ENCODE results near the gene IL17RA.

IL17RA gene

GRCh38 chr22:17091851-17092250 lies 7.1 kb downstream of the IL17RA start:
- no peaks in the 10 kb centered on the region for H4K20me1 ChIP-seq (ENCODE audit: insufficient read depth, low read length)
- H3K9ac ChIP-seq (ENCODE audit: low read length): no peak overlapping the region
- H3K9me2 ChIP-seq (replicated peaks; ENCODE audit: insufficient read depth, low read length): no peaks in the 10 kb centered on the region
- no peak overlapping the region for H3K27ac ChIP-seq (ENCODE audit: low read length)
- DNase-seq: no peak
- TF ChIP-seq EZH2 (optimal IDR thresholded peaks at IDR 0.05; ENCODE audit: low read depth, low read length): no peak
- H2AFZ ChIP-seq (ENCODE audit: low read length): no peak overlapping the region
- peaks cover 14% of the 10 kb centered on the region for H3K79me2 ChIP-seq (ENCODE audit: low read length)
- H3K36me3 ChIP-seq (replicated peaks; ENCODE audit: insufficient read depth, low read length): no peaks in the 10 kb centered on the region
- H3F3A ChIP-seq (ENCODE audit: insufficient read depth, low read length): peaks cover 13% of the 10 kb centered on the region
- H3K4me2 ChIP-seq (ENCODE audit: low read depth, low read length): no peak overlapping the region
- H3K27me3 ChIP-seq (replicated peaks; ENCODE audit: insufficient read depth, low read length): no peaks in the 10 kb centered on the region
- peaks cover 12% of the 10 kb centered on the region for H3K4me1 ChIP-seq (ENCODE audit: low read length)
- no peak overlapping the region for H3K4me3 ChIP-seq (ENCODE audit: low read length)
- H3K9me3 ChIP-seq (replicated peaks; ENCODE audit: insufficient read depth, low read length): no peaks in the 10 kb centered on the region

GRCh38 chr22:17093081-17093480 lies 8.3 kb downstream of the IL17RA start:
- Histone ChIP-seq H3K4me1 (ENCODE audit: low read length) (0 out of 2 replicates have a peak, but pooled peaks cover under 1% of the 10 kb centered on the region), H3K27me3 (replicated peaks; ENCODE audit: insufficient read depth, low read length) (no peaks in the 10 kb centered on the region), H3K9ac (ENCODE audit: low read length) (no peak overlapping the region), H3F3A (ENCODE audit: insufficient read depth, low read length) (peaks cover under 1% of the 10 kb centered on the region), H3K36me3 (replicated peaks; ENCODE audit: insufficient read depth, low read length) (no peaks in the 10 kb centered on the region), H3K9me2 (replicated peaks; ENCODE audit: insufficient read depth, low read length) (no peaks in the 10 kb centered on the region), H3K4me2 (ENCODE audit: low read depth, low read length) (no peak overlapping the region), H2AFZ (ENCODE audit: low read length) (no peak overlapping the region), H3K4me3 (ENCODE audit: low read length) (no peak overlapping the region), H3K9me3 (replicated peaks; ENCODE audit: insufficient read depth, low read length) (no peaks in the 10 kb centered on the region), H4K20me1 (ENCODE audit: insufficient read depth, low read length) (no peaks in the 10 kb centered on the region), H3K79me2 (ENCODE audit: low read length) (peaks cover 14% of the 10 kb centered on the region), H3K27ac (ENCODE audit: low read length) (no peak overlapping the region)
- no peak for TF ChIP-seq EZH2phosphoT487 (IDR thresholded peaks at IDR 0.05; ENCODE audit: low read length)
- DNase-seq: no peak

GRCh38 chr22:17095538-17095937 lies 10.7 kb downstream of the IL17RA start:
- Histone ChIP-seq H3F3A (ENCODE audit: insufficient read depth, low read length) (no peaks in the 10 kb centered on the region), H3K36me3 (replicated peaks; ENCODE audit: insufficient read depth, low read length) (no peaks in the 10 kb centered on the region), H4K20me1 (ENCODE audit: insufficient read depth, low read length) (no peaks in the 10 kb centered on the region), H2AFZ (ENCODE audit: low read length) (no peak overlapping the region), H3K27me3 (replicated peaks; ENCODE audit: insufficient read depth, low read length) (no peaks in the 10 kb centered on the region), H3K79me2 (ENCODE audit: low read length) (peaks cover 8% of the 10 kb centered on the region), H3K4me3 (ENCODE audit: low read length) (no peak overlapping the region), H3K4me1 (ENCODE audit: low read length) (no peaks in the 10 kb centered on the region), H3K9me2 (replicated peaks; ENCODE audit: insufficient read depth, low read length) (no peaks in the 10 kb centered on the region), H3K9me3 (replicated peaks; ENCODE audit: insufficient read depth, low read length) (no peaks in the 10 kb centered on the region), H3K27ac (ENCODE audit: low read length) (no peak overlapping the region), H3K4me2 (ENCODE audit: low read depth, low read length) (no peak overlapping the region), H3K9ac (ENCODE audit: low read length) (no peak overlapping the region)
- no peak for TF ChIP-seq EZH2 (optimal IDR thresholded peaks at IDR 0.05; ENCODE audit: low read depth, low read length)
- no peak for TF ChIP-seq EZH2phosphoT487 (IDR thresholded peaks at IDR 0.05; ENCODE audit: low read length)
- peak; percentile 35 for TF ChIP-seq CTCF (IDR thresholded peaks at IDR 0.05; ENCODE audit: low read length)
- no peak for DNase-seq

- Histone ChIP-seq H3K4me2 (ENCODE audit: low read depth, low read length) (no peak overlapping the region), H3K79me2 (ENCODE audit: low read length) (peaks cover 4% of the 10 kb centered on the region)
Measured at GRCh38 chr22:17096071-17096470, 11.3 kb downstream of the IL17RA start.

More at GRCh38 chr22:17096071-17096470, 11.3 kb downstream of the IL17RA start:
- Histone ChIP-seq H3K4me3 (ENCODE audit: low read length) (no peak overlapping the region), H3K27me3 (replicated peaks; ENCODE audit: insufficient read depth, low read length) (no peaks in the 10 kb centered on the region), H3K27ac (ENCODE audit: low read length) (no peak overlapping the region), H3K9ac (ENCODE audit: low read length) (no peak overlapping the region), H3F3A (ENCODE audit: insufficient read depth, low read length) (no peaks in the 10 kb centered on the region), H3K9me3 (replicated peaks; ENCODE audit: insufficient read depth, low read length) (no peaks in the 10 kb centered on the region), H2AFZ (ENCODE audit: low read length) (no peak overlapping the region), H3K4me1 (ENCODE audit: low read length) (no peaks in the 10 kb centered on the region), H4K20me1 (ENCODE audit: insufficient read depth, low read length) (no peaks in the 10 kb centered on the region), H3K9me2 (replicated peaks; ENCODE audit: insufficient read depth, low read length) (no peaks in the 10 kb centered on the region), H3K36me3 (replicated peaks; ENCODE audit: insufficient read depth, low read length) (no peaks in the 10 kb centered on the region)
- DNase-seq: no peak
- TF ChIP-seq EZH2 (optimal IDR thresholded peaks at IDR 0.05; ENCODE audit: low read depth, low read length) (no peak), EZH2phosphoT487 (IDR thresholded peaks at IDR 0.05; ENCODE audit: low read length) (no peak), CTCF (IDR thresholded peaks at IDR 0.05; ENCODE audit: low read length) (no peak)
